ENCODE measurements around the gene PLEKHH1. TPM values are rescaled to one million over a fixed set of nuclear protein-coding genes. Genes with fewer than 3 reads are reported as not detected.
A peak's percentile ranks its signal among the peaks of the same experiment; 100 is the strongest.

Gene PLEKHH1
- total RNA-seq, 2 donors from 2014 or later = 0.17 to 4.9 TPM

DNA sequence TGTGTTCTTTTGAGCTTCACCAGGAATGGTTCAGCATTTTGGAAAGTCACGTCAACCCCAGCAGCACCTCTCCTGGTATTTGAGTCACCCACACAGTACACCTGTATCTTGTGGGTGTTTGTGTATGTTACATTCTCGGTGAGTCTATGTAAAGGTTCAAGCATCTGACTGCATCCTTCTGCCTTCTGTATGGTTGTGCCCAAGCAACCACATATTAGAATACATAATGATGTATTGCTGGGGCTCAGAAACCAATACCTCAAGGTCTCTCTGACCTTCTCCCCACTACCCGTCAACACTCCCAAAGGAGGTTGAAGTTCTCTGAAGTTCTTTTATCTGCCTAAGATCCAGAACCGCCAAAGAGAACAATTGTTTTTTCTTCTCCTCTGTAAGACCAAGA is 35.4 kb upstream of the PLEKHH1 start:
- Mint-ChIP-seq H3K9me3 (no peaks in the 10 kb centered on the region), H3K4me3 (no peak overlapping the region), H3K4me1 (no peaks in the 10 kb centered on the region), H3K27ac (no peak overlapping the region), H3K36me3 (ENCODE audit: low read depth) (no peaks in the 10 kb centered on the region), H3K27me3 (no peaks in the 10 kb centered on the region)
- ATAC-seq (replicated peaks) = no peak

GRCh38 chr14:67500981-67501380 is 32.1 kb upstream of the PLEKHH1 start:
- H3K4me1 Mint-ChIP-seq = no peaks in the 10 kb centered on the region
- H3K4me3 Mint-ChIP-seq = no peak overlapping the region
- no peaks in the 10 kb centered on the region for H3K27me3 Mint-ChIP-seq
- H3K27ac Mint-ChIP-seq = no peak overlapping the region
- ATAC-seq (replicated peaks) = no peak
- no peaks in the 10 kb centered on the region for H3K9me3 Mint-ChIP-seq
- no peaks in the 10 kb centered on the region for H3K36me3 Mint-ChIP-seq (ENCODE audit: low read depth)

GRCh38 chr14:67501670-67502069 is 31.4 kb upstream of the PLEKHH1 start:
- Mint-ChIP-seq H3K36me3 (ENCODE audit: low read depth) (no peaks in the 10 kb centered on the region), H3K9me3 (no peaks in the 10 kb centered on the region), H3K4me3 (no peak overlapping the region), H3K27me3 (no peaks in the 10 kb centered on the region), H3K4me1 (no peaks in the 10 kb centered on the region), H3K27ac (no peak overlapping the region)
- ATAC-seq (replicated peaks) = no peak

GRCh38 chr14:67502867-67503266 is 30.2 kb upstream of the PLEKHH1 start:
- H3K4me1 Mint-ChIP-seq = no peaks in the 10 kb centered on the region
- H3K27me3 Mint-ChIP-seq = no peaks in the 10 kb centered on the region
- no peak for ATAC-seq (replicated peaks)
- no peak overlapping the region for H3K27ac Mint-ChIP-seq
- H3K36me3 Mint-ChIP-seq (ENCODE audit: low read depth) = no peaks in the 10 kb centered on the region
- H3K9me3 Mint-ChIP-seq = no peaks in the 10 kb centered on the region
- no peak overlapping the region for H3K4me3 Mint-ChIP-seq

- ATAC-seq (replicated peaks) = no peak
Observed at GRCh38 chr14:67503331-67503730, 29.8 kb upstream of the PLEKHH1 start.

GRCh38 chr14:67505254-67505653 is 27.8 kb upstream of the PLEKHH1 start:
- Mint-ChIP-seq H3K9me3 (no peaks in the 10 kb centered on the region), H3K27ac (no peak overlapping the region), H3K4me3 (no peak overlapping the region), H3K36me3 (ENCODE audit: low read depth) (no peaks in the 10 kb centered on the region), H3K27me3 (no peaks in the 10 kb centered on the region), H3K4me1 (no peaks in the 10 kb centered on the region)
- no peak for ATAC-seq (replicated peaks)

More at GRCh38 chr14:67503331-67503730, 29.8 kb upstream of the PLEKHH1 start:
- H3K27ac Mint-ChIP-seq = no peak overlapping the region
- no peaks in the 10 kb centered on the region for H3K4me1 Mint-ChIP-seq
- no peaks in the 10 kb centered on the region for H3K27me3 Mint-ChIP-seq
- H3K9me3 Mint-ChIP-seq = no peaks in the 10 kb centered on the region
- no peak overlapping the region for H3K4me3 Mint-ChIP-seq
- no peaks in the 10 kb centered on the region for H3K36me3 Mint-ChIP-seq (ENCODE audit: low read depth)

- Mint-ChIP-seq H3K9me3 (no peaks in the 10 kb centered on the region), H3K4me1 (no peaks in the 10 kb centered on the region)
- ATAC-seq (replicated peaks) = no peak
Observed at GRCh38 chr14:67508956-67509355, 24.1 kb upstream of the PLEKHH1 start.

GRCh38 chr14:67510121-67510520 is 23.0 kb upstream of the PLEKHH1 start:
- Mint-ChIP-seq H3K27ac (no peak overlapping the region), H3K36me3 (ENCODE audit: low read depth) (no peaks in the 10 kb centered on the region), H3K9me3 (no peaks in the 10 kb centered on the region), H3K4me3 (no peak overlapping the region), H3K27me3 (no peaks in the 10 kb centered on the region), H3K4me1 (no peaks in the 10 kb centered on the region)
- ATAC-seq (replicated peaks) = no peak

More at GRCh38 chr14:67508956-67509355, 24.1 kb upstream of the PLEKHH1 start:
- no peak overlapping the region for H3K4me3 Mint-ChIP-seq
- no peak overlapping the region for H3K27ac Mint-ChIP-seq
- H3K27me3 Mint-ChIP-seq = no peaks in the 10 kb centered on the region
- H3K36me3 Mint-ChIP-seq (ENCODE audit: low read depth) = no peaks in the 10 kb centered on the region

GRCh38 chr14:67510836-67511235 is 22.3 kb upstream of the PLEKHH1 start:
- H3K4me3 Mint-ChIP-seq = no peak overlapping the region
- ATAC-seq (replicated peaks) = no peak
- no peak overlapping the region for H3K27ac Mint-ChIP-seq
- no peaks in the 10 kb centered on the region for H3K27me3 Mint-ChIP-seq
- H3K9me3 Mint-ChIP-seq = no peaks in the 10 kb centered on the region
- no peaks in the 10 kb centered on the region for H3K4me1 Mint-ChIP-seq
- H3K36me3 Mint-ChIP-seq (ENCODE audit: low read depth) = no peaks in the 10 kb centered on the region

GRCh38 chr14:67512463-67513310 is 20.4 kb upstream of the PLEKHH1 start:
- no peaks in the 10 kb centered on the region for H3K4me1 Mint-ChIP-seq
- H3K36me3 Mint-ChIP-seq (ENCODE audit: low read depth) = no peaks in the 10 kb centered on the region
- H3K4me3 Mint-ChIP-seq = no peak overlapping the region
- H3K9me3 Mint-ChIP-seq = no peaks in the 10 kb centered on the region
- no peak overlapping the region for H3K27ac Mint-ChIP-seq
- H3K27me3 Mint-ChIP-seq = no peaks in the 10 kb centered on the region
- no peak for ATAC-seq (replicated peaks)

DNA sequence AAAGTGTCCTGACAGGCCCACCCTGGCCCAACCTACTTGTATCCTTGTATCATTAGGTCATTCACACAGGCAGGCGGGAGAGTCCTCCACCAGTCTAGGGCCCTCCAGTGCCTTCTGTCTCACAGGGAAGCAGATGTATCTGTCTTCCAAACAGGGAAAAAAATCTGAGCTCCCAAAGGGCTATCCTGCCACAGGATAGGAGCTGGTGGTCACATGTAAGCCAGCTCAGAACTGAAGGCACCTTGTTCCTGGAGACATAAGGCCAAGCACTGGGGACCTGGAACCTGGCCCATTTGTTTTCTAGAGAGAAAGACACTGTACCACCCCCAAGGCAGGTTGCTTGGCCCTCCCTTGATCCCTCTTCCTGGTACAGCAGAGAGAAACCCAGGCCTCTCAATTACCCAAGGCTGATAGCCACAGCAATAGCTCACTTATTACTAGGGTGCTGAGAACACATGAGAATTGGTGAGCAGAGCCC is 19.4 kb upstream of the PLEKHH1 start:
- ATAC-seq (replicated peaks) = no peak
- Mint-ChIP-seq H3K9me3 (no peaks in the 10 kb centered on the region), H3K27me3 (no peaks in the 10 kb centered on the region), H3K4me3 (peak overlapping the region; percentile 76), H3K36me3 (ENCODE audit: low read depth) (no peaks in the 10 kb centered on the region), H3K4me1 (no peaks in the 10 kb centered on the region), H3K27ac (no peak overlapping the region)

DNA sequence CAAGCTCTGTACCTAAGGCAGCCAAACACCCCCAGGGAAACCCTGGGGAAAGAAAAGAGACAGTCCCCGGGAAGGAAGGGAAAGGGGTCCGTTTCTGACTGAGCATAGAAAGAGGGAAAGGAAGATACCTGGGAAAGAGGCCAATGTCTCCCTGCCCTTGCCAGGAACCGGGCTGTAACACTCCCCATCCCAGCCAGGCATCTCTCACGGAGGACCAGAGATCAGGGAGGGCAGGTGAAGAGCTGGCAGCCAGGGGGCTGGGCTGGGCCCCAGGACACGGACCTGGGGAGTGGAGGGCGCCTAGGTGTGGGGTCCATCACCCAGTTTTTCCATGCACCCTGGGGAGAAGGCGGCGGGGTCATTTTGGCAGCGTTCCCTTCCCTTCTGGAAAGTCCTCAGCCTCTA is 18.9 kb upstream of the PLEKHH1 start:
- Mint-ChIP-seq H3K9me3 (no peaks in the 10 kb centered on the region), H3K27me3 (no peaks in the 10 kb centered on the region), H3K36me3 (ENCODE audit: low read depth) (no peaks in the 10 kb centered on the region), H3K4me3 (peak overlapping the region; percentile 76), H3K27ac (peak overlapping the region; percentile 66), H3K4me1 (no peaks in the 10 kb centered on the region)
- ATAC-seq (replicated peaks) = no peak

DNA sequence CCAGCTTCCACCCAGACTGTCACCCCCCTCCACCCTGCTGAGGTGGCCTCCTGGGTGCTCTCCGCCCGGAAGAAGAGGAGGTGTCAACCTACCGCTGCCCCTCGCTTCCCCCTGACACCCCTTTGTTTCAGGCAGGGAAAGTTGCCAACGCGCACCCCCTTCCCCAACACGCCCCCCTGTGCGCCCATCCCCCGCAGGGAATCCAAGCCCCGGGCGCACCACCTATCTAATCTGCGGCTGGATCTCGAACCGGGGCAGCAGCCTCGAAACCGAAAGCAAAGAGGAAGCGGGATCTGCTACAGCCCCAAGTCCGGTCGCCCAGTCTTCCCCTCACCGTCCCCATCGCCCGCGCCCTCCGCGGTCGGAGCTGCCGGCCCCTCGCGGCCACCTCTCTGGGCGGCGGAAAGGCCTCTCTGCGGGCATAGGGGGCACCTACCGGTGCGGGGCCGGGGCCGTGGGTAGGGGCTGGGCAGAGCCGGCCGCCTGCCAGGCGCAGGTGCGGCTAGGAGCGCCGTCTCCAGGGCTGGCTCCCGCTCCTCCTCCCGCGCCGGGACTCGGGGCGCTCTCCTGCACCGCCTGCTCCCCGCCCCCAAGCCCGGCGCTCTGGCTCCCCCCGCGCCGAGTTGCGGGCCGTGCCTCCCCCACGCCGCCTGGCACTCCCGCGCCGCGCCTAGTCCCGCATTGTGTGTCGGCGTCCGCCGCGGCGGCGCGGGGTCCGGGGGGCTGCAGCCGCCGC is 18.3 kb upstream of the PLEKHH1 start:
- Mint-ChIP-seq H3K27me3 (no peaks in the 10 kb centered on the region), H3K4me3 (peak overlapping the region; percentile 76), H3K36me3 (ENCODE audit: low read depth) (no peaks in the 10 kb centered on the region), H3K4me1 (no peaks in the 10 kb centered on the region), H3K9me3 (no peaks in the 10 kb centered on the region), H3K27ac (peak overlapping the region; percentile 66)
- ATAC-seq (replicated peaks) = peak; percentile 71

DNA sequence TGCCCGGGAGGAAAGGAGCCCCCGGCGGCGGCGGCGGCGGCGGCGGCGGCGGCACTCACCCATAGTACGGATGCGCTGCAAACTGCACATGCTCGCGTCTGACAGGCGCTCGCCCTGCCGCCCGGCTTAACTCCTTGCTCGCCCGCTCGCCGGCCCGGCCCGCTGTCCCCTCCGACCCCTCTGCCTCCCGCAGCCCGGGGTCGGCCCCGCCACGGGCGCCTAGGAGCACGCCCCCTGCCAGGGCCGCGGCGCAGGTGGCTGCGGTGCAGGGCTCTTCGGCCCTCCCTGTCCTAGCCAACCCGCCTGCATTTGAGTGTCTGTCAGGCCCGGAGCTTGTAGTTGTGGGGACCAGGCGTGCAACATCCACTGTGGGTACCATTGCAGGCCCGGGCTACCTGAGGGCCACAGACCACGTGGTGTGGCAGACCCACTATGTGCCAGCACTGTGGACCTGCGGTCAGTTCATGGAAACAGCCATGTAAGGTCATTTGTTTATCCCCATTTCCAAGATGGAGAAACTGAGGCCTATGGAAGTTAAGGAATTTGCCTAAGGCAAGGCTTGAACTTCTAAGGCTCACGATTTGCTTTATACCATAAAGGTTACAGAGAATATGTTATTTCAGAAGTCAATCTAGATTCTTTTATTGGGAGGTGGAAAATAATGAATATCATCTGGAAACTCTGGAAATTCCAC is 17.6 kb upstream of the PLEKHH1 start:
- Mint-ChIP-seq H3K4me1 (no peaks in the 10 kb centered on the region), H3K27me3 (no peaks in the 10 kb centered on the region), H3K36me3 (ENCODE audit: low read depth) (no peaks in the 10 kb centered on the region), H3K9me3 (no peaks in the 10 kb centered on the region), H3K4me3 (peak overlapping the region; percentile 66), H3K27ac (no peak overlapping the region)
- ATAC-seq (replicated peaks) = peak; percentile 74
